NCI-H748 treated with DMSO at 0.1 percent for 48 hours (cell line): ENCODE measurements around the gene CNOT4.
"Not testable (repeated sequence)": the region's sequence is repeated elsewhere in the genome, so short reads cannot be mapped to it uniquely, and the experiment has no call there.

Experiments
- DNase-seq: peaks from one replicate; lab custom pipeline; 2025; lab: John Stamatoyannopoulos, UW

The CNOT4 gene

DNA sequence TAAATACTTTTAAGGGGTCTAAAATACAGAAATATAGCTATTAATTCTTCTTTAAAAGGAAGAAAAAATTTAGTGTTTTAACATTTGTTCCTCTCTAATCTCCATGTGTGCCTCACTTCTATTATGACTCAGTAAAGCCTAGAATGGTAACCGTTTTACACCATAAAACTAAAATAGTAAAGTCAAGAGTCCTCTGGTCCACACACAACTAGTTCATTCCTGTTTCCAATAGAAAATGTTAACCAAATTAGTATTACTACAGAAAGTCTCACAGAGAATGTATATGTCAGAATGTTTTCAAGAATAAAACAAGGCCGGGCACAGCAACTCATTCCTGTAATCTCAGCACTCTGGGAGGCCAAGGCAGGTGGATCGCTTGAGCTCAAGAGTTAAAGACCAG lies 55.8 kb downstream of the CNOT4 start:
- no peak for DNase-seq

DNA sequence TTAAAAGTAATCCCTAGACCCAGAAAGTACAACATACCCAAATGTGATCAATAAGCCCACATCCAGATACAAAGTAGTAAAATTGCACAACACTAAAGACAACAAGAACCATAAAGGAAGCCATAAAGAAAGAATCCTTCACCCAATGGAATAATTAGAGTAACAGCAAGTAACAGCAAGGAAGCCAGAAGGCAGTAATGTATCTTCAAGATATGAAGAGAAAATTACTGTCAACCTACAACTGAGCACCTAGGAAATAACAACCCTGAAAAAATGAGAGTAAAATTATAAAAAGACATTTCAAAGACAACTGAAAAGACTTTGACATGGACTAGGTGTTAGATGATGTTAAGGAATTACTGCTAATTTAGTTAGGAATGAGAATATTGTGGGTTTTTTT lies 60.5 kb downstream of the CNOT4 start:
- no peak for DNase-seq

DNA sequence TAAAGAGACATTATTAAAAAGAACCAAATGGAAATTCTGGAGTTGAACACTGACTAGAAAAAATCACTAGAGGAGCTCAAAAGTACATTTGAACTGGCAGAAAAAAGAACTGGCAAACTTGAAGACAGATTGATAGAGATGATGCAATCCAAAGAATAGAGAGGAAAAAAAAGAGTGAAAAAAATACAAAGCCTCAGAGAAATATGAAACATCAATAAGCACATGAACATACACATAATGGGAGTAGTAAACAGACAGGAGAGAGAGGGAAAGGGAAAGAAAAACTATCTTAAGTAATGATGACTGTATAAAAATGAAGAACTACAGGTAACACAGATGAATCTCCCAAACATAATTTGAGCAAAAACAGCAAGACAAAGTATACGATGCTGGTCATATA lies 61.1 kb downstream of the CNOT4 start:
- no peak for DNase-seq

DNA sequence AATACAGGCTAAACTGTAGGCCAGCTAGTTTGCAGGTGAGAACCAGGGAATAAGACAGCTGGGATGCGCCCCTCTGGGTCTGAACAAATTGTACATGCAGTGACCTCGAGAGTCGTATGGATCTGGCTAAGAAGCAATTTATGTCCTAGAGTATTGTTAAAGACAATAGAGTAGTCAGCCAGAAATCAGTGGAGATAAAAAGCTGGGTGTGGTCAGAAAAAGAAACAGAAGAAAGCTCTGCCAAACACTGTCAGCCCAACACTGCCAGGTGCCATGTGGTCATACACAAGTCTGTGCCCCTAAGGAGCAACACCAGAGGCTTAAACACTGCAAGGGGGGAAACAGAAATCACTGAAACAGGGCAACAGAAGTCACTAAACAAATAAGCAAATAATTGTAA lies 62.2 kb downstream of the CNOT4 start:
- peak; percentile 87 for DNase-seq

DNA sequence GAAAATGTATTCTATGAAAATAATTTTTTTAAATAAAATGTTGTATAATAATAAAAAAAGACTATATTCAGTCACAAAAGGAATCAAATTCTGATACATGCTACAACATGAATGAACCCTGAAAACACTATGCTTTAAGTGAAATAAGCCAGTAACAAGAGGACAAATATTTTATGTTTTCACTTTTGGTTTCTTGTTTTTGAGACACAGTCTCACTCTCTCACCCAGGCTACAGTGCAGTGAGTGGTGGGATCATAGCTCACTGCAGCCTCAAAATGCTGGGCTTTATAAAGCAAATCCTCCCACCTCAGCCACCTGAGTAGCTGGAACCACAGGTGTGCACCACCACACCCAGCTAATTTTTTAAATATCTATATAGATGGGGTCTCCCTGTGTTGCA lies 64.2 kb downstream of the CNOT4 start:
- no peak for DNase-seq

DNA sequence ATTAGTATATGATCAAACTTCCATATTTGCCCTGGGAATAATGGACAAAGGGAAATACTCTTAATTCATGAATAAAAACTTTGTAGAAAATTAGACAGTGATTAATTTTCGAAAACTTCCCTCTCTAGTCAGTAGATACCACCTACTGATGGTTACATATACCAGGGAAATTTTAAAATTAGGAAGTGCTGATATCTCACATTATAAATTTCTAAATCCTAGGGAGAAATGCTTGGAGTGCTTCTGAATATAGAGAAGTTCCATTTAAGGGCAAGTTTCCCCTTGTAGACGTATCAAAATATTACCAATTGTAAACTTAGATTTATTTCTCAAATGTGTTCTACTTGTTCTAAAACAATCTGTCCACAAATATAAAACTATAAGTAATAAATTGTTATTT lies 64.6 kb downstream of the CNOT4 start:
- not testable (repeated sequence) for DNase-seq

DNA sequence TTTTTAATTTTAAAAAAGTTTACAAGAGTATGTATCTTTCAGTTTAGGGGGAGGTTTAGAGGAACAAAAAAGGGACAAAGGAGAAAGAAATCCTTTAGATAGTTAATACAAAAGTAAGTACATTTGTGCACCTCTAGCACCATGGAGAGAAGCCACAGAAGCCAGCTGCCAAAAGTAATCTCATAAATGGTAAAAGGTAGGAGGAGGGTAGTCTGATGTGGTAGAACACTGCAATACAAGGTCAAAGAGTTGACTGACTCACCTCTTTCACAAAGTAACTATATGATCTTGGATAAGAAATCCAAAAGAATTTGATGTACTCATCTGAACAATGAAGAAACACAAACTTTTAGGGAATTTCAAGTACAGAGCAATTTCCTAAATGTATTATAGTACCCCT lies 68.1 kb downstream of the CNOT4 start:
- DNase-seq, result no peak

DNA sequence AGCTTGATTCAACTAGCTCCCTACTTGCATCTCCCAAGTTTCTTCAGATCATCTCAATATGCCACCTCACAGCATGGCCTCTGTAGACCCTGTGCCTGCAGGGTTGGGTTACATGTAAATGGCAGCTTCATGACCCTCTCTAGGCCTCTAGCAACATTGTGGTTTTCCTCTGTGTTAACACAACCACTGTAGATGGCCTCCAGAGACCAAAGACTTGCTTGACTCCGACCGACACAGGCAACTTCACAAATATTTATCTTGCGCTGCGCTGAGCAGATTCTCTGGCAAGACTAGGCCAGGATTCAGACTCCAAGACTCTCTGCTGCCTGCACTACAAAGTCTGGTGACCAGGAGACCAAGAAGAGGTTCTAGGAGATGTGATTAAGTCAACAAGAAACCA lies 75.9 kb downstream of the CNOT4 start:
- no peak for DNase-seq

DNA sequence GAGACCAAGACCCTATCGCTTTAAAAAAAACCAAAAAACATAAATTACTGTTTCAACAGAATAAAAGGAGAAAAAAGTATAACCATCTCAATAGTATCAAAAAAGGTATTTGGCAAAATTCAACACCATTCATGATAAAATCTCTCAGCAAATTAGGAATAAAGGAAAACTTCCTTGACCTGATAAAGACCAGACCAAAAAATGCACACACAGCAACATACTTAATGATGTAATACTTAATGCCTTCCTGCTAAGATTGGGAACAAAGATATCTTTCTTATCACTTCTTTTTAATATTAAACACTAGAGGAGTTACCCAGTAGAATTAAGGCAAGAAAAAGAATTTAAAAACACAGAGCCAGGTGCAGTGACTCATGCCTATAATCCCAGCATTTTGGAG lies 79.3 kb downstream of the CNOT4 start:
- DNase-seq, result no peak

DNA sequence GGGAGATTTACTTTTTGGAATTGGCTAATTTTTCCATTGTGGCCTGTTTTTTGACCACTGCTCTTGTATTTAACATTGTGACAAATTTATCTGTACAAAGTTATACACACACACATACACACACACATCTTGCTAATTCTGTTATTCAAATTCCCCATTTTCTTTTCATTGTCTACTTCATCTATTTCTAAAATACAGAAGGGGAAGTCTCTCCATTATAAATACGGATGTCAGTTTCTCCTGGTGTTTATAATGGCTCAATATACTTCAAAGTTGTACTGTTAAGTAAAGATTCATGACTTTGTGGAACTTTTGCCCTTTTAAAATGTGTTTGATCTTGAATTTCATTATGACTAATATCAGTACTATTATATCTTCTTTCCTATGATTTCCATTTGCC lies 81.0 kb downstream of the CNOT4 start:
- DNase-seq, result no peak

DNA sequence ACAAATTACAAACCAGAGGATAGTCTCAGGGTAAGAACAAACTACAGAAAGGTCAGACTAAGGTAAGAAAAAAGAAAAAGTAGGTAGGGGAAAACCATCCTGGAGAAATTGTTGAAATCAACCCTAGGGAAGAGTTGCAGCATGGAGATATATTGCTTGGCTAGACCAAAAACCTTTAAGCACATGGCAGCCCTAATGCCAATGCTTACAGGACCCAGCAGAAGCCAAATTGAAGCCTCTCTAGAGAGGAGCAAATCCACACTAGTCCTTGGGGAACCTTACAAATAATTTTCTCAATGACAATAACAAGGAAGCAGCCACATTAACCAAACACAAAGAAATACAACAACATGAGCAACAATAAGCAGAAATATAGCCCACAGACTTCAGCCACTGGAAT lies 81.9 kb downstream of the CNOT4 start:
- no peak for DNase-seq

DNA sequence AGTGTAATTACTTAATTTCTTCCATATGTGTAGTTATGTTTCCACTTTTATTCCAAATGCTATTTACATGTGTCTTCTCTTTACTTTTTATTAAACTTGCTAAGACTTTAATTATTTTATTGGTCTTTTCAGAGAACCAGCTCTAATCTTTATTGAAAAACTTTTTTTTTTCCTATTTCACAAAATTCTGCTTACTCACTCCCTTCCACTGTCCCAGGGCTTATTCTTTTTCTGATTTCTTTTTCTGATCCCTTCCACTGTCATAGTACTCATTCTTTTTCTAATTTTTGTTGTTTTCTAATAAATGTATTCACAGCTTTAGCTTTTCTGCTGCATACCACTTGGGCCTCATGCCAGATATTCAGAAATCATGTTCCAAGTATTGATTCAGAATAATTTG lies 82.7 kb downstream of the CNOT4 start:
- no peak for DNase-seq

DNA sequence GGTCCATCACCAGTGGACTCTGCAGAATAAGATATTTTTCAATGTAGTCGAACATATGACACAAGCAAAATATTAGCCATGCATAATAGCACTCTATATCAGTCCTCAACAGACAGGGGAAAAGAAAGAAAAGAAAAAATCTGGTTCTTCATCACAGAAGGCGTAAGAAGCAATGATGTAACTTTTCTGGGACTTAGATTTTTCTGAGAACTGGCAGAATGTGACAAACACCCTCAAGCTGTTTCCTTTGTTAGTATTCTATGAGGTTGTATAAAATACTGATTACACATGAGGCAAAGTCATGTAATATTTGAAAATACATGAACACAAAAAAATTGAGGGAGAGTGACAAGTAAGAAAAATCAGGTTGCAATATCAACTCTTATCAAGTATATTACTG lies 84.9 kb downstream of the CNOT4 start:
- no peak for DNase-seq

DNA sequence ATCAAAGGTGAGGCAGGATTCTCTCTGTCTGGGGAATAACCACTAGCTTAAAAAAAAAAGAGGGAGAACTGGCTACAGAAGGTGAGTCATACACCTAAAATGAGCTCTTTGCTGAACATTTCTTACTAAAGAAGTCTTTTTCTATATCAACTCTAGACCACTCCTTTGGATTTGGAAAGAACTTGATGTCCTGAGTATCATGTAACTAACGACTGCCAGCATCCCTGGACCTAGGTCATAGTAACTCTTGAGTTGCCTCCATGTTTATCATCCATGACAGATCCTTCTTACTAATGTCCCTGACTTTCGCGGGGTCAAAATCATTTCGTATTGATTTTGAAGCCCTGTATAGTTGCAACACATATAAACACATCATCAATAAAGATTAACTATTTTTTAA lies 89.1 kb downstream of the CNOT4 start:
- DNase-seq, result no peak

DNA sequence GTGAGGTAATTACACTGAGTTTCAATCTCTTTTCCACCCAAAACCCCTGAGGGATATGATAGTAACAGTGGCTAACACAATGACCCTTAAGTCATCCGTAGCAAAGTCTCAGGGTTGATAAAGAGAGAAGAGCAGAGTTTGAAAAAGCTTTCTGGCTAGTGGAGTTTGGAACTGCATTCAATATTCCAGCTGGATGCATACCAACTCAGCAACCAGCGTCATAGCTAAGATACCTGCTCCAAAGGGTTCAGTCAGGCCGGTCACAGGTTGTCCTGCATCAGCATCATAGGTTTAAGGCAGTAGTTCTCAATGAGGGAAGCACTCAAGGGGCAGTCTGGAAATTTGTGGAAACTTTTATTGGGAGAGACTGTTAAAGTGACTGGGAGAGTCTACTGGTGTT lies 93.5 kb downstream of the CNOT4 start:
- no peak for DNase-seq

DNA sequence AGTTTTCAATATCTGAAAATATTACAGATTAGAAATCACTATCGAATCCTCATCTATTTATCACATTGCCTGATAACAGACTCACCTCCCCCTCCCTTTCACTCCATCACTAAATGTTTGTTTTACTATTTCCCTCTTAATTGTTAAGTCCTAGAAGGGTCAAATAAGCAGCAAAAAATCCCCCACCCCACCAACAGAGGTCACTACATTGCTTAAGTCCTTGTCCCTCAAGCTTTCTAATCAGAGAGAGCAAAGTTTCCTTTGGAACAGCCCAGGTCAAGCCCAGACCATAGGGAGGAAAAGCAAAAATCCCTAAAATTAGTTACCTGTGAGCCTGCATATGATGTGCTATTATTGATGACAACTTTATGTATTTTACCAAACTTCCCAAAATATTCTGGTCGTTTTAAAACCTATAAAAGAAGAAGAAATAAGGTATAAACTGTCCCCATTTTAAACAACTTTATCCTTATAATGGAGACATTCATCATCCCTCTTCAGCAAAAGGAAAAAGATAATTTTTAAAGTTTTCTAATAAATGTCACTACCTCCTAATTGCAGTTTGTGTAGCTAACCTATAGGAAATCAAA lies 95.0 kb downstream of the CNOT4 start:
- DNase-seq, result peak; percentile 60

DNA sequence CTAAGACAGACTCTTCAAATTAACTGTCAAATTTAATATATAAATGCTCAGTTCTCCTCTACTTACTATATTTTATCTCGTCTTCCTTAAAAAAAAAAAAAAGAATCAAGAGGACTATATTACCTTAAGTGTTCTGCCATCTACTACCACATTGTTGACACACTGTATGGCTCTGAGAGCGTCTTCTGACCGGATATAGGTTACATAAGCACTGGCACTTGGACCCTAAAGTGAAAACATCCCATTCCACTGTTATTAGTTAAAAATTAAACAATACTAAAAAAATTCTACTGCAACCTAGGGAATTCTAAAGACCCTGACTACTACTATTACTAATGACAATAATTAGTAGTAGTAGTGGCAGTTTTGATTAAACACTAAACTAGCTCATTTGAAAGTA lies 95.7 kb downstream of the CNOT4 start:
- DNase-seq, result no peak

DNA sequence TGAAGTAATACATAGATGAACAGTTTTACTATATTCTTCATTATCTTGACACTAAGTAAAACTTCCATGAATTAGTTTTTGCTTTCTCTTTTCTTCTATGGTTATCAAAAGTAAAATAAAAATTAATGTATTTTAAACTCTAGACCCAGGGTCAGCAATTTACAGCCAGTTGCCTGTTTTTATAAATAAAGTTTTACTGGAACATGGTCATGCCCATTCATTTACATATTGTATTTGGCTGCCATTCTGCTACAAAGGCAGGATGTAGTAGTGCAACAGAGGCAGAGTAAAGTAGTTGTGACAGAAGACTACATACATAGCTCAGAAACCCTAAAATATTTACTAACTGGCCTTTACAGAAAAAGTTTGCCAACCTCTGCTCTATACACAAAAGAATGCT lies 98.8 kb downstream of the CNOT4 start:
- DNase-seq, result no peak

DNA sequence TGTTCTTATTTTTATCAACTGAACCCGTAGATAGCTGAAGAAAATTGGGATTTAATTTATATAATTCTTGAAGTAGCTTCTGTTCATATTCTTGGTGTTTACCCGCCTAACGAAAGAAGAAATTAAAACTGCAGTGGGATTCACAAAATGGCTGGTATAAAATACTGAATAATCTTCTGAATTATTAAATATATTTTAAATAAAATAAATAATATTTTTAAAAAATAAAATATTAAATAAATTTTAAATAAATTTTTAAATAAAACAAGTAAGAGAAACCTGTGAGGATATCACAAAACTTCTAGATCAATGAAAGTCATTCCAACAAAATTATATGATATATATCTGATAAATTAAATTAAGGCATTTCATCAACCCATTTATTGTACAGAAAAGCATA lies 99.4 kb downstream of the CNOT4 start:
- DNase-seq, result no peak

DNA sequence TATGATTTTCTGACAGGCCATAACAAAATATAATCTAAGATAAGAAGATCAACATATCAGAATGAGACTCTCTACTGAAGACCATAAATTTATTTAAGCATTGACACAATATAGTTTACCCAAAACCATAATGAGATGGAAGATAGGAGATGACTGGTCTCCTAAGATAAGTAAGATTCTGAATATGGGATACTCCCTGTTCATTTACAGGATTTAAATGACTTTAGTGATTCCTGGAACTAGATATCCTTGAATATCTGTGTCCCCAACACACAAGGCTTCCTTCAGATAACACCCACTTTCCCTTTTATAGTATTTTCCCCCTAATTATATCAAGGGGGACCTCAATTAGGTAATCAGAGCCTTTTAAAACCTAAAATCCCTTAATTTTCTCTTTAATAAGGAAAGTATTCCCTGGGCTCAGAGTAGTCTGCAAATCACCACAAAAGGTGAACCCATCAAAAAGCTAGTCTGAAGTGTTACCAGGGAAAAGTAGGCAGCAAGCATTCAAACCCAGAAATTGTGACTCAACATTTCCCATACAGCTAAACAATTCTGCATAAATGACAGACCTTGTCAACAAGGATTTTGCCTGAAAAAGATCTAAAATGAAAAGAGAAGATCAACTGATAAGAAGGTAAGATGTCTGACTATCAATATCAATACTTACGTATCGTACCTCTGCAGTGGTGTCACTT lies 99.9 kb downstream of the CNOT4 start:
- no peak for DNase-seq

DNA sequence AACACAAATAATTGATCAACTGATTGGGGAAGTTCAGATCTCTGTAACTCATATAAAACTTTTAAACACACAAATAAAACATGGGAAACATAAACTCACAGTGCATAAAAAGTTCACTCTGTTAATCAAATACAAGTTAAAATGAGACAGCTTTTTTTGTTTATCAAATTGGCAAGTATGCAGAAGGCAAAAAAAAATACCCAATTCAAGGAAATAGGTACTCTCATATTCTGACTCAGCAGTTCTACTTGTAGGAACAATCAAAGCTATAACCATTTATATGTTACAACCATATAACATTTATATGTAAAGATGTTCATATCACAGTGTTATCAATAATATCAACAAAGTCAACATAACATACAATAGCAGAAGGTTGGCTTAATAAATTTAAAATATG lies 102.0 kb downstream of the CNOT4 start:
- no peak for DNase-seq

DNA sequence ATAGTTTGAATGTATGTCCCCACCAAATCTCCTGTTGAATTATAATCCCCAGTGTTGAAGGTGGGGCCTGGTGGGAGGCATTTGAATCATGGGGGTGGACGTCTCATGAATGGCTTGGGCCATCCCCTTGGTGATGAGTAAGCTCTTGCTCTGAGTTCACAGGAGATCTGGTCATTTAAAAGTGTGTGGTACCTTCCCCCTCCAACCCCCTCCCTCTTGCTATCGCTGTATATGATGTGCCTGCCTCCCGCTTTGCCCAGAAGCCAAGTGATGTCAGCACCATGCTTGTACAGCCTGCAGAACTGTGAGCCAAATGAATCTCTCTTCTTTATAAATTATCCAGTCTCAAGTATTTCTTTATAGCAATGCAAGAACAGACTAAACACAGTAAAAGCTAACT lies 103.0 kb downstream of the CNOT4 start:
- no peak for DNase-seq

DNA sequence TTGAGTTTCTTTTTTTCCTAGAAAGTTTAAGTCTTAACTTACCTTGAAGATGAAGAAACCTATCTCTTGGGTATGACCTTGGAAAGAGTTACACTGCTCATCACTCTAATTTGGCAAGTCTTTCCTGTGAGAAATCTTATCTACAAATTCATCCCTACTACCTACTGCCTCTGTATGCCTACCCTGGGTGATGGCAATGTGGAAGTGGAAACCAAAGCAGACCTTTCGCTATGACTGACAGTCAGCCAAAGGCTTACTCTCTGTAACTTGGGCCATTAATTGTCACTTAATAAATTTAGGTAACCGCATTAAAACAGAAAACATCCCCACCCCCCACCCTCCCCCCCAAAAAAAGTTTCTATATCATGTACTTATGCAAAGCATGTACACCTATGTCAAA lies 103.9 kb downstream of the CNOT4 start:
- DNase-seq, result no peak

DNA sequence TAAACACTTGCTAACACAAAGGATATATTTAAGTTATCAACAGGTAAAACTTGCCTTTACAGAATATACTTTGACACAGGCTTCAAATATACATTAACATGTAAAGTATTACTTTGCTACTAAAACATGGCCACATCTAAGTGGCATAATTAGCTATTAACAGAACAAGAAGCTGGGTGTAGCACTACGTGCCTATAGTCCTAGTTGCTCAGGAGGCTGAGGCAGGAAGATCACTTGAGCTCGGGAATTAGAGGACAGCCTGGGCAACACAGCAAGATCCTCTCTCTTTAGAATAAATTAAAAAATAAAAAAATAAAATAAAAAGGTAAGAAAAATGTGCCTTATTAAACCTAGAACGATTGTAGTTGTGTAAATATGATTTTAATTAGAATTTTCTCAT lies 106.6 kb downstream of the CNOT4 start:
- DNase-seq, result no peak
